Measurements from ENCODE around the gene PLXNA4. TPM values are rescaled to one million over a fixed set of nuclear protein-coding genes. Genes with fewer than 3 reads are reported as not detected.

PLXNA4 gene
- total and polyA plus RNA-seq, 8 donors: 0.15 to 12.8 (median 1.6) TPM

- Histone ChIP-seq H3K36me3 (no peaks in the 10 kb centered on the region), H3K27ac (no peak overlapping the region), H3K27me3 (peaks cover 0 to 15% (median 0%) of the 10 kb centered on the region in 3 donors), H3K9me3 (no peaks in the 10 kb centered on the region), H3K4me1 (no peaks in the 10 kb centered on the region), H3K4me3 (no peak overlapping the region)
- no peak for TF ChIP-seq POLR2AphosphoS5 (IDR thresholded peaks at IDR 0.05)
- no peak for TF ChIP-seq POLR2A (IDR thresholded peaks at IDR 0.05)
- no peak for TF ChIP-seq EP300 (IDR thresholded peaks at IDR 0.05)
- no peak for TF ChIP-seq CTCF (IDR thresholded peaks at IDR 0.05)
- WGBS, 5 donors: 76 to 89% (median 88%) methylated on average over 5 of the region's 5 CpGs
- DNase-seq: no peak
- intact Hi-C loops (cut with DNase I; ENCODE audit: low total_unique reads): no loop called here
Observed at GRCh38 chr7:132328760-132329159, 247.5 kb downstream of the PLXNA4 start.

- no peaks in the 10 kb centered on the region for H3K36me3 ChIP-seq
- TF ChIP-seq CTCF (IDR thresholded peaks at IDR 0.05) (no peak), EP300 (IDR thresholded peaks at IDR 0.05) (no peak), POLR2A (IDR thresholded peaks at IDR 0.05) (no peak), POLR2AphosphoS5 (IDR thresholded peaks at IDR 0.05) (no peak)
- no peak overlapping the region for H3K4me3 ChIP-seq
- peaks cover 0 to 15% (median 0%) of the 10 kb centered on the region in 3 donors for H3K27me3 ChIP-seq
- no peak overlapping the region for H3K27ac ChIP-seq
- DNase-seq: no peak
- 66 to 82% (median 78%) methylated on average over 11 to 13 of the region's 13 CpGs for WGBS, 5 donors
- H3K9me3 ChIP-seq: no peaks in the 10 kb centered on the region
- no peaks in the 10 kb centered on the region for H3K4me1 ChIP-seq
- intact Hi-C loops (cut with DNase I; ENCODE audit: low total_unique reads): no loop called here
Observed at GRCh38 chr7:132328047-132328620, 248.1 kb downstream of the PLXNA4 start.

- intact Hi-C loops (cut with DNase I; ENCODE audit: low total_unique reads): no loop called here
- 83 to 92% (median 88%) methylated on average over 1 of the region's 1 CpG for WGBS, 5 donors
- no peak for TF ChIP-seq EP300 (IDR thresholded peaks at IDR 0.05)
- no peak for TF ChIP-seq POLR2A (IDR thresholded peaks at IDR 0.05)
- no peak for TF ChIP-seq POLR2AphosphoS5 (IDR thresholded peaks at IDR 0.05)
- TF ChIP-seq CTCF (IDR thresholded peaks at IDR 0.05): no peak
- H3K9me3 ChIP-seq: no peaks in the 10 kb centered on the region
- no peaks in the 10 kb centered on the region for H3K36me3 ChIP-seq
- H3K27ac ChIP-seq: no peak overlapping the region
- peaks cover 0 to 15% (median 0%) of the 10 kb centered on the region in 3 donors for H3K27me3 ChIP-seq
- DNase-seq: no peak
- no peak overlapping the region for H3K4me3 ChIP-seq
- no peaks in the 10 kb centered on the region for H3K4me1 ChIP-seq
Observed at GRCh38 chr7:132326878-132327589, 249.2 kb downstream of the PLXNA4 start.

- no peaks in the 10 kb centered on the region for H3K36me3 ChIP-seq
- intact Hi-C loops (cut with DNase I; ENCODE audit: low total_unique reads): no loop called here
- H3K4me3 ChIP-seq: no peak overlapping the region
- DNase-seq: no peak
- TF ChIP-seq CTCF (IDR thresholded peaks at IDR 0.05): no peak
- TF ChIP-seq POLR2A (IDR thresholded peaks at IDR 0.05): no peak
- no peak for TF ChIP-seq EP300 (IDR thresholded peaks at IDR 0.05)
- TF ChIP-seq POLR2AphosphoS5 (IDR thresholded peaks at IDR 0.05): no peak
- H3K9me3 ChIP-seq: no peaks in the 10 kb centered on the region
- 46 to 59% (median 53%) methylated on average over 3 of the region's 3 CpGs for WGBS, 5 donors
- peaks cover 6 to 13% (median 10%) of the 10 kb centered on the region in 4 donors for H3K4me1 ChIP-seq
- H3K27ac ChIP-seq: no peak overlapping the region
- H3K27me3 ChIP-seq: peaks cover 0 to 36% (median 4%) of the 10 kb centered on the region in 3 donors
Observed at GRCh38 chr7:132322970-132323369, 253.3 kb downstream of the PLXNA4 start.

Measured in stomach (tissue), 9 donors.